H1 (cell line): ENCODE results near the gene TRAK1. TPM values are rescaled to one million over a fixed set of nuclear protein-coding genes. Genes with fewer than 3 reads are reported as not detected.

ENCODE experiments used
- CBX5 ChIP-seq: fragments of 300-800, 300-1000 bp; sonication (generic); IDR thresholded peaks from 2 replicates; pipeline ENCODE4 v1.7.1; 2016; ENCODE audit warnings: antibody characterized with exemption, low read length, low read depth
- GABPA ChIP-seq: IDR thresholded peaks from 2 replicates; pipeline ENCODE4 v1.6.1; 2011; ENCODE audit warnings: mild to moderate bottlenecking, low read length, moderate library complexity, borderline replicate concordance; ENCODE audit not compliant: insufficient read depth
- JUN ChIP-seq: IDR thresholded peaks from 2 replicates; pipeline ENCODE4 v1.6.1; 2011; ENCODE audit warnings: low read depth, mild to moderate bottlenecking, improper control_type of control experiment, low read length
- NANOG ChIP-seq: IDR thresholded peaks from 2 replicates; pipeline ENCODE4 v1.6.1; 2011; ENCODE audit warnings: low read length, low read depth, mild to moderate bottlenecking, inconsistent platforms; ENCODE audit not compliant: insufficient read depth, poor library complexity, severe bottlenecking
- YY1 ChIP-seq: IDR thresholded peaks from 2 replicates; pipeline ENCODE4 v1.6.1; 2011; ENCODE audit warnings: low read depth, mild to moderate bottlenecking, low read length
- polyA plus RNA-seq, 7 experiments: library from polyadenylated mRNA; depleted of rRNA in 3 of 7; stranded (reverse) in 5 of 7; unstranded in 2 of 7; fragments of >200 nt in 5 of 7; fragments of 200-250 nt in 2 of 7; gene quantifications; 1 replicate in 5 of 7; 2 replicates in 1 of 7; 4 replicates in 1 of 7; pipeline versions ENCODE4 v1.2.1 to v1.2.3, GENCODE V29; 2011 to 2013; ENCODE audit warnings: missing spikeins in 2 of 7, mixed read lengths in 2 of 7
- total RNA-seq: library from RNA; stranded (reverse); fragmentation: NEBNext Ultra II Directional; extraction: Animal tissue kit (Norgen Biotek cat#: 25700); gene quantifications from 2 replicates; pipeline ENCODE4 v1.2.1, GENCODE V29; 2021

TRAK1 gene
- total and polyA plus RNA-seq, 2 of the 8 experiments (the other 6 are each of a cell fraction or from before 2014, with no cell fraction given): 21.3 to 32.7 TPM

- TF ChIP-seq NANOG (no peak), YY1 (no peak), JUN (no peak), CBX5 (no peak), GABPA (no peak)
- TF ChIP-seq, all 59 proteins: peak for 0
Measured at GRCh38 chr3:42056840-42057239, 34.3 kb upstream of the TRAK1 start (continued).
